ENCODE measurements around the gene WDFY3.

The WDFY3 gene

DNA sequence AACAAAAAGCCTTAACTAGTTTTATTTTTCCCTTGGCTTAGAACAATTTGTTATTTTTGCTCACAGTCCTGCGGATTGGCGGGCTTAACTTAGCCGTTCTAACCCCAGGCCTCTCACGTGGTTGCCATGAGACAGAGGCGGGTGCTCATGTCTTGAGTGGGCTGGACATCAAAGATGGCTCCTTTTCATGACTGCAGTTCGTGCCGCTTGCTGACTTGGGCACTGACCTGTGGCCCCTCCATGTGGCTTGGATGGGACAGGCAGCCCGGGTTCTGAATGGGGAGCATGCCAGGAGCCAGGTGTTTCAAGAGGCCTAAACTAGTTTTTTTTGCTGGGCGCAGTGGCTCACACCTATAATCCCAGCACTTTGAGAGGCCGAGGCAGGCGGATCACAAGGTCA is 342.8 kb downstream of the WDFY3 start:
- ATAC-seq (ENCODE audit: low read depth) = no peak
- H3K27ac ChIP-seq (ENCODE audit: poor library complexity, severe bottlenecking) = no peak overlapping the region

GRCh38 chr4:84622959-84623358 is 343.5 kb downstream of the WDFY3 start:
- H3K36me3 ChIP-seq (ENCODE audit: low read depth) = peaks cover 47% of the 10 kb centered on the region
- DNase-seq (ENCODE audit: low spot score) = no peak
- H3K4me1 ChIP-seq (ENCODE audit: insufficient read depth, poor library complexity, severe bottlenecking) = no peaks in the 10 kb centered on the region
- H3K27me3 ChIP-seq (ENCODE audit: insufficient read depth, poor library complexity, severe bottlenecking) = no peaks in the 10 kb centered on the region
- ATAC-seq (ENCODE audit: low read depth) = no peak
- TF ChIP-seq, protein P1, sequence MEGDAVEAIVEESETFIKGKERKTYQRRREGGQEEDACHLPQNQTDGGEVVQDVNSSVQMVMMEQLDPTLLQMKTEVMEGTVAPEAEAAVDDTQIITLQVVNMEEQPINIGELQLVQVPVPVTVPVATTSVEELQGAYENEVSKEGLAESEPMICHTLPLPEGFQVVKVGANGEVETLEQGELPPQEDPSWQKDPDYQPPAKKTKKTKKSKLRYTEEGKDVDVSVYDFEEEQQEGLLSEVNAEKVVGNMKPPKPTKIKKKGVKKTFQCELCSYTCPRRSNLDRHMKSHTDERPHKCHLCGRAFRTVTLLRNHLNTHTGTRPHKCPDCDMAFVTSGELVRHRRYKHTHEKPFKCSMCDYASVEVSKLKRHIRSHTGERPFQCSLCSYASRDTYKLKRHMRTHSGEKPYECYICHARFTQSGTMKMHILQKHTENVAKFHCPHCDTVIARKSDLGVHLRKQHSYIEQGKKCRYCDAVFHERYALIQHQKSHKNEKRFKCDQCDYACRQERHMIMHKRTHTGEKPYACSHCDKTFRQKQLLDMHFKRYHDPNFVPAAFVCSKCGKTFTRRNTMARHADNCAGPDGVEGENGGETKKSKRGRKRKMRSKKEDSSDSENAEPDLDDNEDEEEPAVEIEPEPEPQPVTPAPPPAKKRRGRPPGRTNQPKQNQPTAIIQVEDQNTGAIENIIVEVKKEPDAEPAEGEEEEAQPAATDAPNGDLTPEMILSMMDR (IDR thresholded peaks at IDR 0.05; ENCODE audit: poor library complexity, severe bottlenecking) = no peak
- H3K9me3 ChIP-seq (ENCODE audit: severe bottlenecking) = no peaks in the 10 kb centered on the region
- no peak overlapping the region for H3K27ac ChIP-seq (ENCODE audit: poor library complexity, severe bottlenecking)
- no peak overlapping the region for H3K4me3 ChIP-seq (ENCODE audit: severe bottlenecking)

More for the DNA sequence above, 342.8 kb downstream of the WDFY3 start:
- Histone ChIP-seq H3K4me1 (ENCODE audit: insufficient read depth, poor library complexity, severe bottlenecking) (no peaks in the 10 kb centered on the region), H3K9me3 (ENCODE audit: severe bottlenecking) (no peaks in the 10 kb centered on the region), H3K27me3 (ENCODE audit: insufficient read depth, poor library complexity, severe bottlenecking) (no peaks in the 10 kb centered on the region), H3K36me3 (ENCODE audit: low read depth) (peaks cover 40% of the 10 kb centered on the region), H3K4me3 (ENCODE audit: severe bottlenecking) (no peak overlapping the region)
- TF ChIP-seq, protein P1 (IDR thresholded peaks at IDR 0.05; ENCODE audit: poor library complexity, severe bottlenecking) = no peak
- no peak for DNase-seq (ENCODE audit: low spot score)
